NCI-H2227 (cell line): ENCODE measurements around the gene COG5.
A peak's percentile ranks its signal among the peaks of the same experiment; 100 is the strongest.
"Not testable (repeated sequence)": the region's sequence is repeated elsewhere in the genome, so short reads cannot be mapped to it uniquely, and the experiment has no call there.

ENCODE experiments used
- DNase-seq: peaks from one replicate; lab custom pipeline; 2025; ENCODE audit not compliant: unreplicated experiment; lab: John Stamatoyannopoulos, UW

Gene COG5

GRCh38 chr7:107234436-107234835, 329.3 kb downstream of the COG5 start:
- DNase-seq: no peak

- DNase-seq: no peak
These were observed 329.7 kb downstream of the COG5 start for GRCh38 chr7:107233981-107234380.

- DNase-seq: no peak
These were observed 330.5 kb downstream of the COG5 start for GRCh38 chr7:107233174-107233573.

- DNase-seq: peak; percentile 31
These were observed 331.1 kb downstream of the COG5 start for GRCh38 chr7:107232568-107233090.

- no peak for DNase-seq
These were observed 333.4 kb downstream of the COG5 start for GRCh38 chr7:107230334-107230733.

GRCh38 chr7:107228291-107228690, 335.4 kb downstream of the COG5 start:
- DNase-seq: no peak

GRCh38 chr7:107224374-107225223, 339.1 kb downstream of the COG5 start:
- no peak for DNase-seq

- DNase-seq: not testable (repeated sequence)
These were observed 342.9 kb downstream of the COG5 start for GRCh38 chr7:107220806-107221205.

GRCh38 chr7:107220356-107220755, 343.4 kb downstream of the COG5 start:
- DNase-seq: no peak

GRCh38 chr7:107219563-107220244, 344.0 kb downstream of the COG5 start:
- no peak for DNase-seq

GRCh38 chr7:107213945-107214344, 349.8 kb downstream of the COG5 start:
- no peak for DNase-seq

- DNase-seq: no peak
These were observed 350.4 kb downstream of the COG5 start for GRCh38 chr7:107213193-107213788.

GRCh38 chr7:107212725-107213124, 351.0 kb downstream of the COG5 start:
- no peak for DNase-seq

GRCh38 chr7:107210400-107210799, 353.3 kb downstream of the COG5 start:
- no peak for DNase-seq

GRCh38 chr7:107209565-107209964, 354.2 kb downstream of the COG5 start:
- no peak for DNase-seq

- DNase-seq: no peak
These were observed 355.2 kb downstream of the COG5 start for GRCh38 chr7:107208563-107208962.

- no peak for DNase-seq
These were observed 355.6 kb downstream of the COG5 start for GRCh38 chr7:107208024-107208521.

- DNase-seq: no peak
These were observed 356.3 kb downstream of the COG5 start for GRCh38 chr7:107207459-107207858.

- no peak for DNase-seq
These were observed 357.0 kb downstream of the COG5 start for GRCh38 chr7:107206706-107207105.

GRCh38 chr7:107206136-107206535, 357.6 kb downstream of the COG5 start:
- DNase-seq: no peak

GRCh38 chr7:107203607-107204006, 360.1 kb downstream of the COG5 start:
- no peak for DNase-seq
